Ovary (tissue), 9 donors: ENCODE data around the gene NRROS. TPM values are rescaled to one million over a fixed set of nuclear protein-coding genes. Genes with fewer than 3 reads are reported as not detected.
A peak's percentile ranks its signal among the peaks of the same experiment; 100 is the strongest.

ENCODE experiments used
- DNase-seq, 5 donors: peaks; one replicate each; pipeline ENCODE4 v3.0.0-alpha.2; 2019 to 2020
- H3K27ac ChIP-seq, 2 donors: fragments of 200-600 bp; one replicate each; pipeline versions ENCODE4 v1.5.1 to v1.8.0; 2019 to 2022
- H3K27me3 ChIP-seq: fragments of 200-600 bp; one replicate; pipeline ENCODE4 v1.8.0; 2022
- H3K36me3 ChIP-seq: fragments of 200-600 bp; sonication (generic); one replicate; pipeline ENCODE4 v1.5.1; 2019
- H3K4me1 ChIP-seq: one replicate; pipeline ENCODE4 v1.8.1; 2013; ENCODE audit warnings: mild to moderate bottlenecking, moderate library complexity; ENCODE audit not compliant: insufficient read depth
- H3K4me3 ChIP-seq: fragments of 200-600 bp; sonication (generic); one replicate; pipeline ENCODE4 v1.5.1; 2017
- H3K9me3 ChIP-seq, 2 donors: fragments of 200-600 bp in 1 of 2; sonication (generic) in 1 of 2; one replicate each; pipeline versions ENCODE4 v1.5.1 to v1.8.1; 2013 to 2019; ENCODE audit warnings: mild to moderate bottlenecking in 1 of 2, moderate library complexity in 1 of 2
- CTCF ChIP-seq, 3 donors: fragments of 450-650 bp in 2 of 3; fragments of 200-600 bp in 1 of 3; IDR thresholded peaks; one replicate each; pipeline versions ENCODE4 v1.5.1 to v1.8.0; 2016 to 2022; ENCODE audit warnings: antibody characterized with exemption in 3 of 3, mild to moderate bottlenecking in 1 of 3
- EP300 ChIP-seq: sonication (generic); formaldehyde crosslinking; IDR thresholded peaks from one replicate; pipeline ENCODE4 v1.6.1; 2017; ENCODE audit warnings: antibody characterized with exemption
- POLR2A ChIP-seq: fragments of 450-650 bp; IDR thresholded peaks from one replicate; pipeline ENCODE4 v1.6.1; 2017; ENCODE audit warnings: antibody characterized with exemption, mild to moderate bottlenecking, moderate library complexity
- WGBS, 3 donors: extraction: QIAGEN DNeasy Blood & Tissue Kit in 1 of 3; methylation state at CpG; one replicate each; pipeline versions ENCODE4 v1.1.5 to v1.1.7; 2013 to 2017; 5-methylcytosine and 5-hydroxymethylcytosine counted together
- intact Hi-C, 4 donors: fragments of 100-400 bp; cut with DNase I; formaldehyde crosslinking; loops; one replicate each; pipeline versions ENCODE4 v1.11.0 to v1.15.1; 2022 to 2023
- polyA plus RNA-seq, 2 donors: library from polyadenylated mRNA; stranded (reverse); fragments of 200-250 nt in 1 of 2; fragments of 350-450 nt in 1 of 2; fragmentation: Illumina TruSeq in 1 of 2; extraction: RNeasy Lipid Tissue Mini Kit (QIAGEN cat#74804) in 1 of 2; gene quantifications; one replicate each; pipeline ENCODE4 v1.2.3, GENCODE V29; 2013 to 2014
- total RNA-seq, 7 donors: library from RNA; depleted of rRNA in 2 of 7; stranded (reverse); fragments of >200 nt in 2 of 7; fragmentation: NEBNext Ultra II Directional in 3 of 7; extraction: Animal tissue kit (Norgen Biotek cat#: 25700) in 3 of 7; gene quantifications; one replicate each; pipeline versions ENCODE4 v1.1.0 to v1.2.4, GENCODE V29; 2016 to 2023
- donor health status: DM: no; HTN: no; CAD: no; lungs with moderate emphysema.
- donor health status: DM: no; HTN: no; CAD: no.
- donor health status: Bipolar disorder and iron deficiency.
- donor health status: DM: yes; HTN: yes; CAD: no.
- donor health status: DM: no; HTN: no; CAD: no.
- donor health status: DM: yes; HTN: yes; CAD: no.

Gene NRROS
- total and polyA plus RNA-seq, 9 donors, result 0.80 to 6.3 (median 3.2) TPM

- intact Hi-C loops, result no loop called here
- Histone ChIP-seq H3K4me3 (no peak overlapping the region), H3K27me3 (no peaks in the 10 kb centered on the region), H3K4me1 (peaks cover 3% of the 10 kb centered on the region), H3K36me3 (no peaks in the 10 kb centered on the region), H3K27ac (no peak overlapping the region), H3K9me3 (no peaks in the 10 kb centered on the region)
- 70 to 87% (median 80%) methylated on average over 2 of the region's 2 CpGs for WGBS, 3 donors
- no peak for DNase-seq
- TF ChIP-seq EP300, result no peak
- no peak for TF ChIP-seq POLR2A
- TF ChIP-seq CTCF (IDR thresholded peaks at IDR 0.05), result no peak
Observed at GRCh38 chr3:196629228-196629627, 10.3 kb upstream of the NRROS start.

- no peaks in the 10 kb centered on the region for H3K36me3 ChIP-seq
- peak overlapping the region; percentile 47 for H3K4me3 ChIP-seq
- no peak for DNase-seq
- H3K27me3 ChIP-seq, result no peaks in the 10 kb centered on the region
- H3K27ac ChIP-seq, result no peak overlapping the region
- WGBS, 3 donors, result 14 to 20% (median 19%) methylated on average over 5 of the region's 5 CpGs
- peaks cover 3% of the 10 kb centered on the region for H3K4me1 ChIP-seq
- TF ChIP-seq POLR2A, result no peak
- TF ChIP-seq EP300, result no peak
- no peak for TF ChIP-seq CTCF (IDR thresholded peaks at IDR 0.05)
- no peaks in the 10 kb centered on the region for H3K9me3 ChIP-seq
- intact Hi-C loops, result loop anchor here in 1 of 4 donors (5.0 kb wide), 1 partner anchor 306 kb away; no protein-coding TSS in a partner anchor
Observed at GRCh38 chr3:196631682-196632045, 7.8 kb upstream of the NRROS start.

- Histone ChIP-seq H3K4me1 (peaks cover 3% of the 10 kb centered on the region), H3K9me3 (no peaks in the 10 kb centered on the region), H3K27me3 (no peaks in the 10 kb centered on the region), H3K36me3 (no peaks in the 10 kb centered on the region), H3K27ac (peak overlapping the region in 1 of 2 donors; percentile 41), H3K4me3 (peak overlapping the region; percentile 47)
- 1% methylated on average over 41 to 43 of the region's 43 CpGs for WGBS, 3 donors
- DNase-seq, result peak; percentile 46 to 78 (median 63)
- no peak for TF ChIP-seq POLR2A
- intact Hi-C loops, result loop anchor here in 1 of 4 donors (5.0 kb wide), 1 partner anchor 305 kb away; no protein-coding TSS in a partner anchor
Observed at GRCh38 chr3:196632046-196632751, 7.3 kb upstream of the NRROS start.

GRCh38 chr3:196633555-196634151 is 5.8 kb upstream of the NRROS start:
- Histone ChIP-seq H3K36me3 (no peaks in the 10 kb centered on the region), H3K4me1 (peaks cover 3% of the 10 kb centered on the region), H3K27ac (no peak overlapping the region), H3K27me3 (no peaks in the 10 kb centered on the region), H3K9me3 (no peaks in the 10 kb centered on the region), H3K4me3 (no peak overlapping the region)
- intact Hi-C loops, result loop anchor here in 1 of 4 donors (5.0 kb wide), 1 partner anchor 304 kb away; no protein-coding TSS in a partner anchor
- no peak for DNase-seq
- no peak for TF ChIP-seq POLR2A
- no peak for TF ChIP-seq EP300
- no peak for TF ChIP-seq CTCF (IDR thresholded peaks at IDR 0.05)
- WGBS, 3 donors, result 89 to 93% (median 90%) methylated on average over 12 of the region's 12 CpGs

GRCh38 chr3:196634224-196634623 is 5.3 kb upstream of the NRROS start:
- no peak for TF ChIP-seq EP300
- no peak for TF ChIP-seq POLR2A
- no peak for TF ChIP-seq CTCF (IDR thresholded peaks at IDR 0.05)
- Histone ChIP-seq H3K4me1 (peaks cover 3% of the 10 kb centered on the region), H3K9me3 (no peaks in the 10 kb centered on the region), H3K4me3 (no peak overlapping the region), H3K27me3 (no peaks in the 10 kb centered on the region), H3K36me3 (no peaks in the 10 kb centered on the region), H3K27ac (no peak overlapping the region)
- intact Hi-C loops, result loop anchor here in 1 of 4 donors (5.0 kb wide), 1 partner anchor 303 kb away; no protein-coding TSS in a partner anchor
- WGBS, 3 donors, result 73 to 87% (median 74%) methylated on average over 10 of the region's 10 CpGs
- no peak for DNase-seq
